ELF-1 (cell line): ENCODE results near the gene NID2.

Source experiments
- DNase-seq: peaks from one replicate; pipeline ENCODE4 v3.0.0-alpha.2; 2016; ENCODE audit warnings: low read depth, low spot score

NID2 gene

DNA sequence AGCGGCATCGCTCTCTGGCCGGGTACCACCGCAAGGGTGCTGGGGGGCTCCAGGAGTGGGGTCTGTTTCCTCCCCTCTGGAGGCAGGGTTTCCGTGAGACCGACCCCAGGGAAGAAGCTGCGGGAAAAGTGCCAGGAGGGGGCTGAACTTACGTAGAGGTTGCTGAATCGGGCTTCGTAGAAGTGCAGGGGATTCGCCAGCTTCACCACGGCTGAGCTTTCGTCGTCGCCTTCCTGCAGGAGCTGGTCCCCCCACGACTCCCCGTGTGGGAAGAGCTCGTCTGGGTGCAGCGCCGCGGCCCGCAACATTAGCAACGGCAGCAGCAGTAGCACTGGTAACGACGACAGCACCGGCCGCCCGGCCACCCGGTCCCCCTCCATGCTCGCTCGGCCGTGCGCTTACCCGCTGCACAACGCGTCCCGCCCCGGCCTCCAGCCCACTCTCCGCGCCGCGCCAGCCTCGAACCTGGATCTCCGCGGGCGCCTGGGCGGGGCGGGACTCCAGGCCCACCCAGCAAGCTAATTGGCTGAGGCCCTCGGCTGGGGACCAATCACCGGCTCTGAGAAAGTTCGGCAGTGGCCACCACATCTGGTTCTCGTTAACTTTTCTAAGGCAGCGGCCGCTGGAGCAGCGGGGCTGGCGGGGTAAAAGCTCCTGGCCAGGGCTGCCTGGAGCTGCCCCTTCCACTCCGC is at the start of gene NID2:
Gene NID2 (minus strand): TSS at position 445 of the 692 bp plus-strand sequence. CDS start 65 bp downstream, at position 380.
- DNase-seq: peak; percentile 93

DNA sequence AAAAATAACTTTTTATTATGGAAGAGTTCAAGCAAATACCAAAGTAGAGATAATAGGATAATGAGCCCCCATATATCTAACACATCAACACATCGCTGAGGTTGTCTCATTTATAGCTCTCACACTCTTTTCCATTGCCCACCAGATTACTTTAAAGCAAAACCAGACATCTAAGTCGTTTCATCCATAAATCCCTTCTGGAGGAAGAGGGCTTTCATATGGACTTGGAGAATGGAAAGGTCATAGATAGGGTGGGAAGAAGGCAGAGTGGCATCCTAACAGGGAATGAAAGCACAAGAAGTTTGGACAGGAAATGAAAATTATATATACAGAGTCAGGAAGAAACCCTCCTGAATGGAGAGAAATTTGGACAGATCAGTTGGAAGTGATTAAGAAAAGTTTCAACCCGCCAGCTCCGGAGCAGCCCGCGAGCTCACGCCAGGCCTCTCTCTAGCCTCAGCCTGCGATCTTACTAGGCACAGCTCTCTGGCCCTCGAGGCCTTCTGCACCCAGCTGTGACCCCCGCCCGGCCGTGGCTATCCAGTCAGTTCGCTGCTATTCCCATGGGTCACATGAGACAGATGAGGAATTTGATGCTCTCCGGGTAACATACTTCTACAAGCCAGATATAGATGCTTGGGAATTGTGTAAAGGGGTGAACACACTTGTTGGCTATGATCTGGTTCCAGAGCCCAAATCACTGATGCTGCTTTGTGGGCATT is 48.4 kb upstream of the NID2 start:
- DNase-seq: peak; percentile 55

- DNase-seq: no peak
Observed at GRCh38 chr14:52115286-52115685, 46.4 kb upstream of the NID2 start.

DNA sequence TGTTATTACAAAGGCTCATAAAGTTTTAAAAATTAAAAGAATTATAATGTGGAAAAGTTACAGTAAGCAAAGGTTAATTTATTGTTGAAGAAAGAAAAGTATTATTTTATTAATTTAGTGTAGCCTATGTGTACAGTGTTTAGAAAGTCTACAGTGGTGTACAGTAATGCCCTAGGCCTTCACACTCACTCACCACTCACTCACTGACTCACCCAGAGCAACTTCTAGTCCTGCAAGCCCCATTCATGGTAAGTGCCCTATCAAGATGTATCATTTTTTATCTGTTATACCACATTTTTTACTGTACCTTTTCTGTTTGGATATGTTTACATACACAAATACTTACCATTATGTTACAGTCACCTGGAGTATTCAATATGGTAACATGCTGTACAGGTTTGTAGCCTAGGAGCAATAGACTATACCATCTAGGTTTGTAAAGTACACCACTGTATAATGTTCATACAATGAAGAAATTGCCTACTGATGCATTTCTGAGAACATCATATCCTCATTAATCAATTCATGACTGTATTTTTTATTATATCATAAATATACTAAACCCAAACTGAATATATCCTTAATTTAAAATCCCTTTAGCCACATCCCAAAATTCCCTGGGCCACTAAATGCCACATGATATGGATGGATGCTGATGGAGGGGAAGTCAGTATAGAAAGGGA is 43.6 kb upstream of the NID2 start:
- DNase-seq: no peak

DNA sequence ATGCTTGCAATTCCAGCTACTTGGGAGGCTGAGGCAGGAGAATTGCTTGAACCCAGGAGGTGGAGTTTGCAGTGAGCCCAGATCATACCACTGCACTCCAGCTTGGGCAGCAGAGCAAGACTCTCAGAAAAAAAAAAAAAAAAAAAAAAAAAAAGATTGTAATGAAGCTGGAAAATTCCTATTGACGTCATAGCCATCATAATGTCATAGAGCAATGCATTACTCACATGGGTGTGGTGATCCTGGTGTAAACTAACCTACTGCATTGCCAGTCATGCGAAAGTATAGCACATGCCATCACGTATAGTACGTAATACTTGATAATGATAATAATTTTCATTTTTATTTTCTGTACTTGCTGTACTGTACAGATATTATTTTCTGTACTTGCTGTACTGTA is 42.7 kb upstream of the NID2 start:
- DNase-seq: no peak

DNA sequence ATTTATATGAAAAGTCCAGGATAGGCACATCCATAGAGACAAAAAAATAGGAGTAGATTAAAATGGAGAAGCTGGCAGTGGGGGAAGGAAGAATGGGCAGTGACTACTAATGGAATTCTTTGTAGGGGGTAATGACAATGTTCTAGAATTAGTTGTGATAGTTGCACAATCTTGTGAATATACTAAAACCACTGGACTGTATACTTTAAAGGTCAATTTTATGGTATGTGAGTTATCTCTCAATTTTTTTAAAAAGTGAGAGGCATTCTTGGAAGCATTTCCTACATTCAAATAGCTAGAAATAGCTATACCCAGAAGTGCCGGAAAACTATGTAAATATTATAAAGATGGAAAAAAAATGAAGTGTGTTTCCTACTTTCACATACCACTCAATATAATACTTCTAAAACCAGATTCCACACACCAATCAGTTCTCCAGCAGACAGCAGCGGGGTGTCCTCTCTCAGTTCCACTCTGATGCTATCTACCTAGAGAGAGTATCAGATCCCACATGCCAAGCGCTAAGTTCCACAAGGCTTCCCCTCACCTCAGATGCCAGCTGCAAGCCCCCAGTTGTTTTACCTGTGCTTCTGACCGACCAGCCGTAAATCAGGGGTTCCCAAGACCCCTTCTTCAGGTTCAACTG is 41.7 kb upstream of the NID2 start:
- DNase-seq: no peak

GRCh38 chr14:52108823-52109222 is 40.0 kb upstream of the NID2 start:
- DNase-seq: no peak

DNA sequence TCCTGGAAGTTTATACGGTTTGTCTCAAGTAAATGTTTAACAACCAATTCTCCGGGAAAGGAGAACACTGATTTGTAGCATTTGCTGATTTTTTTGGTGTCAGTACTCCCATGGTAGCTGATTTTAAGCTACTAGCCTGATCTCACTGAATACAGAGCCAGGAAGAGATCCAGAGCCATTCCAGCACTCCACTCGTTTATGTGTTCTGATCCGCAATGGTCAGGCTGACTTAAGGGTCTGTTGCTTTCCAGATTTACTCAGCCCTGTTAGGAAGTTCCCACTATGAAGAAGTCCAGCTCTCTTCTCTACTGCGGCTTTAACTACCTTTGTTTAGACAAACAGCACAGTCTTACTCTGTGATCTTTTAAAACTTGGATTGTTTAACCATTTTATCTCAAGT is 38.0 kb upstream of the NID2 start:
- DNase-seq: no peak

GRCh38 chr14:52103416-52103815 is 34.6 kb upstream of the NID2 start:
- DNase-seq: no peak

DNA sequence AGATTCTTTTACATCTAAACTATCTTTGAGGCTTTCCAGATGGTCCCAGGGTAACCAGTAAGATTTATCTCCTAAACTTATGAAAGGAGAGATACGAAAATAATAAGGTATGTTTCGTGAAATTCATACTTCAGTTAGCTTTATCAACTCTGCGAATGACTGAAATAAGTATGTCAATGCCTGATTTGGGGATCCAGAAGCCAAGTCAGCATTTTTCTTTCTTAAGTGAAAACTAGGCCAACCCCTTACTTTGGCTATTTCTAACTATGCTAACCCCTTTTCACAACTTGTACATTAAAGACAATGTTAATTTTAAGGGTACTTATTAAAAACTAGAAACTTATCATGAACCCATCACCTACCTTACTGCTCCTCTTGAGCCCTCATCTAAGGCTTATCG is 26.9 kb upstream of the NID2 start:
- DNase-seq: no peak

GRCh38 chr14:52095336-52095735 is 26.5 kb upstream of the NID2 start:
- DNase-seq: no peak

GRCh38 chr14:52094546-52095271 is 25.9 kb upstream of the NID2 start:
- DNase-seq: no peak

DNA sequence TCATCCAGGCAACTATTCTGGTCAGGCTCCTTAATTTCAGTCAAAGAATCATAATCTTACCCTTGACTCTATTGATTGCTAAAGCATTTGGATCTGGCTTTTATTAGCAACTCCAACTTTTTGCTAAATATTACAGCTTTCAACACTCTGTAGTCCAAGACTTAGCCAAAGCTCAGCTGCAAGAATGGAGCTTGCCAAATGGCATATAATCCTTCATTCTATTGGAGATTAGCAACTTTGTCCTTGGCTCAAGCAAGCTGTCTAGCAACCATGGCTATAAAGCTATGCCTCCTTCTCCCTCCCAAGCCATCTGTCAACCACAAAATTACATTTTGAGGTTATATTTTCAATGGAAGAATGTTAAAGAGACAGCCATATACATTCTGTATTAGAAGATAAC is 23.1 kb upstream of the NID2 start:
- DNase-seq: no peak

DNA sequence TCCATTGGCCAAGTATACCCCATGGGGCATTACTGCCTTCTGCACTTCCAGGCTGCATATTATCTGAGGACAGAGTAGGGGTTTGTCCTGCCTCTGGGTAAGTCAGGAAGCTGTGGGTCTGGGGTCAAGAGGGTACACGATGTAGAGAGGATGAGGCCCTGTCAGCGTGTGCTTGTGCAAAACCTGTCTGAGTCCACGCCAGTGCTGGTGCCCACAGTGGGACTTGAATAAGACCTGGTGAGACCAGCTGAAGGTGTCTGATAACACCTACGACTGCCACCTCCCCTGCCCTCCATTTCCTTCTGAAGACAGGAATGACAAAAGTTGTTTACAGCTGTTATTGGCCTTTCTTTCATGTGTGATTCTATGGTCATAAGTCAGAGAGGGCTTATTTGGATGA is 22.1 kb upstream of the NID2 start:
- no peak for DNase-seq

GRCh38 chr14:52089218-52089617 is 20.4 kb upstream of the NID2 start:
- no peak for DNase-seq

GRCh38 chr14:52086711-52087110 is 17.9 kb upstream of the NID2 start:
- no peak for DNase-seq

GRCh38 chr14:52082903-52083302 is 14.0 kb upstream of the NID2 start:
- DNase-seq: no peak

GRCh38 chr14:52081964-52082363 is 13.1 kb upstream of the NID2 start:
- DNase-seq: no peak

GRCh38 chr14:52080808-52081755 is 12.2 kb upstream of the NID2 start:
- no peak for DNase-seq

- no peak for DNase-seq
Observed at GRCh38 chr14:52080158-52080800, 11.4 kb upstream of the NID2 start.
